GM12878 (cell line): ENCODE data around the gene DYNC2H1. TPM values are rescaled to one million over a fixed set of nuclear protein-coding genes. Genes with fewer than 3 reads are reported as not detected.

ENCODE experiments used
- ATAC-seq: fragments of 200-7000 bp; cut with Tn5 transposase; 3 replicates; pipeline ENCODE4 v1.9.1; 2020; ENCODE audit warnings: mild to moderate bottlenecking, moderate library complexity
- BruUV-seq: library from RNA; stranded (reverse); fragments of 400-500 nt; replicated peaks from 2 replicates; lab custom pipeline; 2021; lab: Mats Ljungman, UMichigan
- CTCF ChIA-PET: fragments of 300-600 bp; sonication (Branson Sonifier 250); formaldehyde crosslinking; extraction: SDS; loops from one replicate; lab custom pipeline; 2021; ENCODE audit warnings: inconsistent platforms; lab: Yijun Ruan, JAX
- POLR2A ChIA-PET: fragments of 350-600 bp; formaldehyde crosslinking; extraction: SDS; loops from one replicate; lab custom pipeline; 2021; ENCODE audit warnings: inconsistent platforms; lab: Charles Lee
- RAD21 ChIA-PET: fragments of 300-600 bp; sonication (Branson Sonifier 250); formaldehyde crosslinking; loops from one replicate; lab custom pipeline; 2023; ENCODE audit warnings: antibody characterized with exemption; ENCODE audit not compliant: unreplicated experiment; lab: Charles Lee
- SMC1A ChIA-PET: fragments of 300-600 bp; sonication (Branson Sonifier 250); formaldehyde crosslinking; loops from one replicate; lab custom pipeline; 2023; ENCODE audit not compliant: unreplicated experiment, uncharacterized antibody; lab: Charles Lee
- DNase-seq: peaks from one replicate; pipeline ENCODE4 v3.0.0-alpha.2; 2011; ENCODE audit warnings: low read depth, low spot score
- FAIRE-seq: peaks from 3 replicates; lab custom pipeline; 2011; peaks lifted over from hg19 to GRCh38; lab: Jason Lieb, UNC
- H2AFZ ChIP-seq: 2 replicates; pipeline ENCODE4 v1.6.0; 2011; ENCODE audit warnings: low read depth, low read length, control low read depth; ENCODE audit not compliant: control insufficient read depth
- H3K27ac ChIP-seq: 2 replicates; pipeline ENCODE4 v1.5.1; 2011; ENCODE audit warnings: control low read depth; ENCODE audit not compliant: control insufficient read depth, insufficient read depth
- H3K27me3 ChIP-seq, 2 experiments: replicated peaks in 1 of 2; 2 replicates each; pipeline versions ENCODE4 v1.6.0 to v1.6.1; 2011; ENCODE audit warnings: low read length in 1 of 2; ENCODE audit not compliant: control insufficient read depth in 2 of 2, insufficient read depth in 2 of 2
- H3K36me3 ChIP-seq, 2 experiments: 2 replicates each; pipeline ENCODE4 v1.5.1; 2011; ENCODE audit warnings: low read length in 1 of 2; ENCODE audit not compliant: control insufficient read depth in 2 of 2, insufficient read depth in 2 of 2
- H3K4me1 ChIP-seq: 2 replicates; pipeline ENCODE4 v1.6.1; 2011; ENCODE audit warnings: mild to moderate bottlenecking, low read length, moderate library complexity, mixed read lengths; ENCODE audit not compliant: control insufficient read depth, insufficient read depth
- H3K4me2 ChIP-seq: 2 replicates; pipeline ENCODE4 v1.6.0; 2011; ENCODE audit warnings: control low read depth; ENCODE audit not compliant: control insufficient read depth, insufficient read depth
- H3K4me3 ChIP-seq: fragments of 200-600 bp; sonication (generic); 2 replicates; pipeline ENCODE4 v1.5.1; 2016
- H3K79me2 ChIP-seq: 2 replicates; pipeline ENCODE4 v1.6.0; 2011; ENCODE audit warnings: low read length; ENCODE audit not compliant: control insufficient read depth, insufficient read depth
- H3K9ac ChIP-seq: 2 replicates; pipeline ENCODE4 v1.8.0; 2011; ENCODE audit warnings: low read length, control low read depth, mixed read lengths; ENCODE audit not compliant: control insufficient read depth, insufficient read depth
- H3K9me3 ChIP-seq: replicated peaks from 3 replicates; pipeline ENCODE4 v1.5.1; 2011; ENCODE audit warnings: mild to moderate bottlenecking, low read length; ENCODE audit not compliant: control insufficient read depth, insufficient read depth
- H4K20me1 ChIP-seq: 2 replicates; pipeline ENCODE4 v1.6.0; 2011; ENCODE audit not compliant: control insufficient read depth, insufficient read depth
- BCL11A ChIP-seq: IDR thresholded peaks from 2 replicates; pipeline ENCODE4 v1.6.1; 2011; ENCODE audit warnings: low read depth, low read length
- CHD2 ChIP-seq: IDR thresholded peaks from 2 replicates; pipeline ENCODE4 v1.6.1; 2011; ENCODE audit warnings: low read depth, low read length, improper control_type of control experiment, borderline replicate concordance
- FOS ChIP-seq: IDR thresholded peaks from 3 replicates; pipeline ENCODE4 v1.6.1; 2011; ENCODE audit warnings: borderline replicate concordance; ENCODE audit not compliant: insufficient read length; ENCODE audit errors: extremely low read depth
- GABPA ChIP-seq: IDR thresholded peaks from 2 replicates; pipeline ENCODE4 v1.6.1; 2014; ENCODE audit warnings: antibody characterized with exemption, low read depth, mild to moderate bottlenecking, inconsistent platforms
- KDM1A ChIP-seq: fragments of 200-600 bp; sonication (generic); IDR thresholded peaks from 2 replicates; pipeline ENCODE4 v1.6.1; 2016; ENCODE audit warnings: borderline replicate concordance
- LARP7 ChIP-seq: fragments of 450-650 bp; IDR thresholded peaks from 2 replicates; pipeline ENCODE4 v1.6.1; 2017; ENCODE audit warnings: mild to moderate bottlenecking
- MTA2 ChIP-seq: fragments of 450-650 bp; IDR thresholded peaks from 2 replicates; pipeline ENCODE4 v1.6.1; 2016; ENCODE audit warnings: low read depth, mild to moderate bottlenecking, moderate library complexity
- MYC ChIP-seq: IDR thresholded peaks from 2 replicates; pipeline ENCODE4 v1.6.1; 2011; ENCODE audit warnings: mild to moderate bottlenecking, low read length, moderate library complexity, inconsistent platforms; ENCODE audit not compliant: insufficient read depth, insufficient replicate concordance, insufficient read length, severe bottlenecking
- NFYA ChIP-seq: IDR thresholded peaks from 2 replicates; pipeline ENCODE4 v1.6.1; 2011; ENCODE audit warnings: low read depth, mild to moderate bottlenecking, low read length, improper control_type of control experiment, borderline replicate concordance
- RBBP5 ChIP-seq: fragments of 200-600 bp; sonication (generic); conservative IDR thresholded peaks from 2 replicates; pipeline ENCODE4 v1.6.1; 2016
- SMAD5 ChIP-seq: IDR thresholded peaks from 2 replicates; pipeline ENCODE4 v1.6.1; 2016; ENCODE audit warnings: antibody characterized with exemption, low read depth
- SREBF1 ChIP-seq: IDR thresholded peaks from 2 replicates; pipeline ENCODE4 v1.6.1; 2012; ENCODE audit warnings: mild to moderate bottlenecking, low read length
- TARDBP ChIP-seq: IDR thresholded peaks from 2 replicates; pipeline ENCODE4 v1.6.1; 2016; ENCODE audit warnings: borderline replicate concordance
- TCF7 ChIP-seq: IDR thresholded peaks from 2 replicates; pipeline ENCODE4 v1.6.1; 2014; ENCODE audit warnings: antibody characterized with exemption, borderline replicate concordance
- USF2 ChIP-seq: IDR thresholded peaks from 2 replicates; pipeline ENCODE4 v1.6.1; 2011; ENCODE audit warnings: low read depth, low read length, improper control_type of control experiment, borderline replicate concordance
- WGBS: methylation state at CpG from one replicate; pipeline ENCODE4 v1.1.6; 2016; ENCODE audit warnings: low lambda C conversion rate; ENCODE audit not compliant: insufficient replicate concordance, insufficient coverage; ENCODE audit errors: missing lambda C conversion rate; 5-methylcytosine and 5-hydroxymethylcytosine counted together
- in situ Hi-C: fragments of 300-500 bp; cut with MboI; formaldehyde crosslinking; loops from 9 replicates; pipeline ENCODE4 v1.14.3; 2018; ENCODE audit warnings: mixed read lengths
- intact Hi-C: fragments of 100-400 bp; cut with micrococcal nuclease; formaldehyde crosslinking; loops from one replicate; pipeline ENCODE4 v1.14.2; 2022; ENCODE audit not compliant: unreplicated experiment
- polyA plus RNA-seq, 11 experiments: library from polyadenylated mRNA; depleted of rRNA in 4 of 11; unstranded in 6 of 11; stranded (reverse) in 5 of 11; fragments of >200 nt; fragmentation: Nextera tagmentation in 4 of 11; fragmentation: Illumina TruSeq in 1 of 11; extraction: Ambion mirVana in 4 of 11; extraction: Trizol in 1 of 11; gene quantifications; 1 replicate in 1 of 11; 2 replicates in 10 of 11; pipeline versions ENCODE4 v1.2.1 to v1.2.3, GENCODE V29; 2011 to 2016; ENCODE audit warnings: inconsistent platforms in 2 of 11, missing spikeins in 2 of 11, low read depth in 1 of 11
- total RNA-seq, 4 experiments: library from RNA; depleted of rRNA in 3 of 4; stranded (reverse); fragments of >200 nt in 3 of 4; fragmentation: Illumina TruSeq in 1 of 4; extraction: Trizol in 1 of 4; gene quantifications; 2 replicates each; pipeline versions ENCODE4 v1.2.1 to v1.2.3, GENCODE V29; 2013 to 2021

DYNC2H1 gene
- total and polyA plus RNA-seq, 10 of the 15 experiments (the other 5 are each of a cell fraction or from before 2014, with no cell fraction given): 0.12 to 3.9 (median 0.23) TPM; not detected in 2

- H4K20me1 ChIP-seq: no peaks in the 10 kb centered on the region
- no peak overlapping the region for H3K27ac ChIP-seq
- no peak overlapping the region for H2AFZ ChIP-seq
- no peak for TF ChIP-seq LARP7
- no peak for TF ChIP-seq KDM1A
- TF ChIP-seq MTA2: no peak
- no peak for TF ChIP-seq SMAD5
- no peak for TF ChIP-seq NFYA
- no peak for TF ChIP-seq CHD2
- TF ChIP-seq FOS: no peak
- TF ChIP-seq USF2: no peak
- TF ChIP-seq TARDBP: no peak
- TF ChIP-seq RBBP5: no peak
- TF ChIP-seq TCF7: no peak
- TF ChIP-seq SREBF1: no peak
- no peak for TF ChIP-seq MYC
- TF ChIP-seq GABPA: no peak
- TF ChIP-seq BCL11A: no peak
- TF ChIP-seq, all 136 proteins: peak for 0
- no peaks in the 10 kb centered on the region for H3K79me2 ChIP-seq
- ChIA-PET RAD21 (no interaction called here), SMC1A (no interaction called here), POLR2A (interaction anchor here (0.6 kb wide), 1 partner anchor 52 kb away, joined by 4 read pairs; no protein-coding TSS in a partner anchor), CTCF (no interaction called here)
- no TSS peak for BruUV-seq
- FAIRE-seq (no peak), DNase-seq (no peak), ATAC-seq (no peak)
- 27% methylated on average over 3 of the region's 3 CpGs for WGBS
- no peaks in the 10 kb centered on the region for H3K9me3 ChIP-seq
- in situ Hi-C loops: no loop called here
- no peaks in the 10 kb centered on the region for H3K4me1 ChIP-seq
- H3K4me2 ChIP-seq: no peak overlapping the region
- H3K36me3 ChIP-seq: no peaks in the 10 kb centered on the region
- H3K4me3 ChIP-seq: no peak overlapping the region
- H3K27me3 ChIP-seq: no peaks in the 10 kb centered on the region
- H3K9ac ChIP-seq: no peak overlapping the region
- intact Hi-C loops: no loop called here
Observed at GRCh38 chr11:103484545-103484944, 375.3 kb downstream of the DYNC2H1 start.
